Thoracic aorta (tissue), 2 donors: ENCODE measurements around the gene MGLL. TPM values are rescaled to one million over a fixed set of nuclear protein-coding genes. Genes with fewer than 3 reads are reported as not detected.

Experiments
- ATAC-seq: fragments of 150-250 bp; one replicate; pipeline ENCODE4 v1.8.0; 2017; ENCODE audit warnings: low read depth; ENCODE audit not compliant: insufficient number of reproducible peaks, low FRiP score
- DNase-seq: peaks from one replicate; pipeline ENCODE4 v3.0.0-alpha.2; 2020; ENCODE audit warnings: low spot score
- H3K27ac ChIP-seq, 2 donors: fragments of 200-600 bp; sonication (generic); 1 replicate in 1 of 2; 2 replicates in 1 of 2; pipeline ENCODE4 v1.5.1; 2016; ENCODE audit warnings: mild to moderate bottlenecking in 2 of 2, moderate library complexity in 2 of 2
- H3K27me3 ChIP-seq: fragments of 200-600 bp; sonication (generic); replicated peaks from 2 replicates; pipeline ENCODE4 v1.6.0; 2016; ENCODE audit warnings: mild to moderate bottlenecking; ENCODE audit not compliant: insufficient read depth
- H3K36me3 ChIP-seq: fragments of 200-600 bp; sonication (generic); one replicate; pipeline ENCODE4 v1.5.1; 2016
- H3K4me1 ChIP-seq, 2 donors: fragments of 200-600 bp; sonication (generic); 1 replicate in 1 of 2; 2 replicates in 1 of 2; pipeline versions ENCODE4 v1.5.1 to v1.6.0; 2016; ENCODE audit warnings: low read depth in 2 of 2, mild to moderate bottlenecking in 1 of 2; ENCODE audit not compliant: control insufficient read depth in 1 of 2
- H3K4me3 ChIP-seq: fragments of 200-600 bp; sonication (generic); 2 replicates; pipeline ENCODE4 v1.5.1; 2016; ENCODE audit warnings: mild to moderate bottlenecking
- H3K9me3 ChIP-seq: fragments of 200-600 bp; sonication (generic); 2 replicates; pipeline ENCODE4 v1.5.1; 2016
- CTCF ChIP-seq: fragments of 200-600 bp; sonication (generic); IDR thresholded peaks from one replicate; pipeline ENCODE4 v1.5.1; 2019; ENCODE audit warnings: antibody characterized with exemption
- total RNA-seq, 2 donors: library from RNA; depleted of rRNA; stranded (reverse); fragments of >200 nt; gene quantifications; one replicate each; pipeline versions ENCODE4 v1.1.0 to v1.2.3, GENCODE V29; 2016

MGLL gene
- total RNA-seq, 2 donors from 2014 or later: 57.6 to 71.8 TPM

DNA sequence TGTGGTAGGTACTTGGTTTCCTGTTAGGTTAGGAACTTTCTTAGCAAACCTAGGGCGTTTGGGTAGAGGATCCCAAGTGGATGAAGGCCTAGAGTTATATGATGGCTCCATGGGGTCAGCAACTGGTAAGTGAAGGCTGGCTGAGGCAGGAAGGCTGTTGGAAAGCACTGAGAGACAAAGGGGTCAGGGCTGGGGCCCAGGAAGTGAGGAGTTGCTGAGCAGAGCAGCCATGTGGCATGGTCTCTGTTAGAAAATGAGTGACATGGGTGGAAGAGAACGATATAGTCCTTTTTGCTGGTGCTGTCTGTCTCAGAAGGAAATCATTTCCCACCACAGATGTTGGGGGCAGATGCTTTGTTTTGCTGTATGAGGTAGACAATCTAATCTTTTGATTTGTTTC, 34.5 kb upstream of the MGLL start:
- no peak for ATAC-seq
- Histone ChIP-seq H3K4me3 (no peak overlapping the region), H3K4me1 (no peaks in the 10 kb centered on the region), H3K9me3 (no peaks in the 10 kb centered on the region), H3K27me3 (no peaks in the 10 kb centered on the region), H3K36me3 (no peaks in the 10 kb centered on the region), H3K27ac (no peak overlapping the region)
- no peak for TF ChIP-seq CTCF
- no peak for DNase-seq

DNA sequence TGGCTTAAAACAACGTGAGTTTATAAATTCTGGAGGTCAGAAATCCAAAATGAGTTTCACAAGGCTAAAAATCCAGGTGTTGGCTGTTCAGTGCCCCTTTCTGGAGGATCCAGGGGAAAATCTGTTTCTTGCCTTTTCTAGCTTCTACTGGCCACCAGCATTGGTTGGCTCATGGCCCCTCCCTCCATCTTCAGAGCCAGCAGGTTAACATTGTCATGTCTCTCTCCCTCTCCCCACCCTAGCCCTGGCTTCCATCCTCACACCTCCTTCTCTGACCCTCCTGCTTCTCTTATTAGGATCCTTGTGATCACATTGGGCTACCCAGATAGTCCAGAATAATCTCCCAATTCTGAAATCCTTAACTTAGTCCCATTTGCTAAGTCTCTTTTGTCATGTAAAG, 32.9 kb upstream of the MGLL start:
- Histone ChIP-seq H3K4me1 (no peaks in the 10 kb centered on the region), H3K27me3 (no peaks in the 10 kb centered on the region), H3K27ac (no peak overlapping the region), H3K4me3 (no peak overlapping the region), H3K36me3 (no peaks in the 10 kb centered on the region), H3K9me3 (no peaks in the 10 kb centered on the region)
- ATAC-seq: no peak
- TF ChIP-seq CTCF: no peak
- no peak for DNase-seq

- no peak overlapping the region for H3K27ac ChIP-seq
- H3K27me3 ChIP-seq: no peaks in the 10 kb centered on the region
- no peak for DNase-seq
- no peaks in the 10 kb centered on the region for H3K4me1 ChIP-seq
- no peaks in the 10 kb centered on the region for H3K36me3 ChIP-seq
- no peak for ATAC-seq
- no peak for TF ChIP-seq CTCF
- no peak overlapping the region for H3K4me3 ChIP-seq
- no peaks in the 10 kb centered on the region for H3K9me3 ChIP-seq
Measured at GRCh38 chr3:127853681-127854080, 31.4 kb upstream of the MGLL start.

DNA sequence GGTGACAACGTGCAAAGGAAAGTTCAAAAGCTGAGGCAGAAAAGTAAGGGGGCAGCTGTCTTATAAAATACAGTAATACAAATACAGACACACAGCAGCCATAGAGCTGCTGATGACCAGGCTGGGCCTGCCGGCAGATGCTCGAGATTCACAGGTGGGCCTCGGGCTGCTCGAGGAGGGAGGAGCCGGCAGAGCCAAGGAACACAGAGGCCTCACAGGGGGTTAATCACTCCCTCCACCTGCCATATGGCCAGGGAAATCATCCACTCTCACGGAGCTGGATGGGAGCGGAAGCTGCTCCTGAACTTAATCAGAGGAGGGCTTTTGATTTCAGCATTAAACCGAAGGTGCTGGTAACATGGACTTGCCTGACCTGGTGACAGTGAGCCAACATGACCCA, 29.6 kb upstream of the MGLL start:
- H3K27me3 ChIP-seq: no peaks in the 10 kb centered on the region
- no peak overlapping the region for H3K27ac ChIP-seq
- no peaks in the 10 kb centered on the region for H3K9me3 ChIP-seq
- no peak for DNase-seq
- H3K4me1 ChIP-seq: no peaks in the 10 kb centered on the region
- H3K4me3 ChIP-seq: no peak overlapping the region
- no peak for TF ChIP-seq CTCF
- no peaks in the 10 kb centered on the region for H3K36me3 ChIP-seq
- ATAC-seq: no peak

DNA sequence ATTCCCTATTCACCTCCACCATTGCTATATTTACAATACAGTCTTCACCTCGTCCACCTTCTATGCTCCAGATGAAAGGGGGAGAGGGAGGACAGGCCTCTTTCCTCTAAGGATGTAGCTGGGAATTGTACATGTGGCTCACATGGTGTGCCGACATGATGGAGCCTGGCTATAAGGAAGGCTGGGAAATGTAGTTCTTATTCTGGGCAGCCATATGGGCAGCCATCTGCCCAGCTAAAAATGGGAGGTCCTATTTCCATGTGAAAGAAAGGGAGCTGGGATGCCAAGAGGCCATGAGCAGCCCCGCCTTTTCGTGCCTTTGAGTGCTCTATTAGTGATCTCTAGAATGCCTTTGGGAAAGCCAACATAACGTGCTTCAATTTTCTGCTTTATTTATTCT, 27.1 kb upstream of the MGLL start:
- Histone ChIP-seq H3K9me3 (no peaks in the 10 kb centered on the region), H3K27me3 (no peaks in the 10 kb centered on the region), H3K36me3 (no peaks in the 10 kb centered on the region), H3K4me1 (no peaks in the 10 kb centered on the region), H3K4me3 (no peak overlapping the region), H3K27ac (no peak overlapping the region)
- ATAC-seq (no peak), DNase-seq (no peak)
- TF ChIP-seq CTCF: no peak
